Muscle of leg (tissue), 11 donors: Measurements from ENCODE around the gene RNF123. TPM values are rescaled to one million over a fixed set of nuclear protein-coding genes. Genes with fewer than 3 reads are reported as not detected.
"Not testable (repeated sequence)": the region's sequence is repeated elsewhere in the genome, so short reads cannot be mapped to it uniquely, and the experiment has no call there.

Experiments used
- DNase-seq: peaks from one replicate; pipeline ENCODE4 v3.0.0; 2013
- H3K27ac ChIP-seq: one replicate; pipeline ENCODE4 v1.5.1; 2013; ENCODE audit warnings: mild to moderate bottlenecking, low read length, control low read depth
- H3K27me3 ChIP-seq: one replicate; pipeline ENCODE4 v1.6.1; 2013; ENCODE audit warnings: low read length; ENCODE audit not compliant: control insufficient read depth, insufficient read depth
- H3K36me3 ChIP-seq: one replicate; pipeline ENCODE4 v1.6.1; 2013; ENCODE audit warnings: low read length; ENCODE audit not compliant: control insufficient read depth, insufficient read depth
- H3K4me1 ChIP-seq: one replicate; pipeline ENCODE4 v1.6.1; 2013; ENCODE audit warnings: low read length; ENCODE audit not compliant: control insufficient read depth, insufficient read depth
- H3K4me3 ChIP-seq: one replicate; pipeline ENCODE4 v1.5.1; 2013; ENCODE audit warnings: low read length, control low read depth
- H3K9me3 ChIP-seq: replicated peaks from 2 replicates; pipeline ENCODE4 v1.6.1; 2013; ENCODE audit warnings: low read depth, low read length; ENCODE audit not compliant: control insufficient read depth
- WGBS: methylation state at CpG from one replicate; pipeline ENCODE4 v1.1.5; 2013; ENCODE audit warnings: missing lambda C conversion rate; ENCODE audit not compliant: insufficient coverage; 5-methylcytosine and 5-hydroxymethylcytosine counted together
- polyA plus RNA-seq, 8 donors: library from polyadenylated mRNA; unstranded; fragments of 120-200 nt; gene quantifications; one replicate each; pipeline versions ENCODE4 v1.2.1 to v1.2.3, GENCODE V29; 2013; ENCODE audit warnings: inconsistent platforms in 1 of 8, low replicate concordance in 1 of 8; ENCODE audit not compliant: insufficient read length in 8 of 8, insufficient read depth in 1 of 8
- total RNA-seq: library from RNA; stranded (reverse); fragments of 120-200 nt; gene quantifications from one replicate; pipeline ENCODE4 v1.2.4, GENCODE V29; 2013

RNF123 gene
- total and polyA plus RNA-seq, 9 donors = 20.4 to 46.5 (median 36.9) TPM

GRCh38 chr3:49687424-49687795 is 1.9 kb upstream of the RNF123 start:
- not testable (repeated sequence) for H3K9me3 ChIP-seq, H3K4me3 ChIP-seq, H3K27ac ChIP-seq, DNase-seq
- Histone ChIP-seq H3K36me3 (peaks cover 21% of the 10 kb centered on the region), H3K27me3 (peaks cover 32% of the 10 kb centered on the region), H3K4me1 (peaks cover 26% of the 10 kb centered on the region)
- 89% methylated on average over 6 of the region's 12 CpGs for WGBS

GRCh38 chr3:49688338-49689045 is 865 bp upstream of the RNF123 start:
- Histone ChIP-seq H3K27ac (peak overlapping the region; percentile 36), H3K4me1 (peaks cover 28% of the 10 kb centered on the region), H3K27me3 (peaks cover 30% of the 10 kb centered on the region), H3K4me3 (peak overlapping the region; percentile 98), H3K36me3 (peaks cover 10% of the 10 kb centered on the region)
- WGBS = 81% methylated on average over 4 of the region's 7 CpGs
- DNase-seq, H3K9me3 ChIP-seq: not testable (repeated sequence)

- not testable (repeated sequence) for DNase-seq, H3K9me3 ChIP-seq, H3K36me3 ChIP-seq
- 4% methylated on average over 2 of the region's 16 CpGs for WGBS
- Histone ChIP-seq H3K4me3 (peak overlapping the region; percentile 98), H3K4me1 (peaks cover 37% of the 10 kb centered on the region), H3K27ac (peak overlapping the region; percentile 24), H3K27me3 (peaks cover 22% of the 10 kb centered on the region)
Observed at GRCh38 chr3:49689908-49690624, 709 bp downstream of the RNF123 start.

- DNase-seq, H3K27ac ChIP-seq, H3K36me3 ChIP-seq, H3K9me3 ChIP-seq, H3K4me3 ChIP-seq: not testable (repeated sequence)
- H3K4me1 ChIP-seq = peaks cover 42% of the 10 kb centered on the region
- 86% methylated on average over 2 of the region's 3 CpGs for WGBS
- H3K27me3 ChIP-seq = peaks cover 16% of the 10 kb centered on the region
Observed at GRCh38 chr3:49690856-49691255, 1.5 kb downstream of the RNF123 start.

- not testable (repeated sequence) for H3K9me3 ChIP-seq, H3K4me3 ChIP-seq, H3K36me3 ChIP-seq, H3K27ac ChIP-seq, DNase-seq
- 81% methylated on average over 2 of the region's 3 CpGs for WGBS
- H3K4me1 ChIP-seq = peaks cover 39% of the 10 kb centered on the region
- H3K27me3 ChIP-seq = peaks cover 11% of the 10 kb centered on the region
Observed at GRCh38 chr3:49691481-49691880, 2.1 kb downstream of the RNF123 start.

- peaks cover 30% of the 10 kb centered on the region for H3K4me1 ChIP-seq
- 45% methylated on average over 4 of the region's 6 CpGs for WGBS
- H3K27ac ChIP-seq = peak overlapping the region; percentile 85
Observed at GRCh38 chr3:49694409-49695070, 5.2 kb downstream of the RNF123 start.

GRCh38 chr3:49695350-49696015 is 6.1 kb downstream of the RNF123 start:
- not testable (repeated sequence) for H3K27me3 ChIP-seq, H3K4me3 ChIP-seq, DNase-seq, H3K9me3 ChIP-seq
- H3K27ac ChIP-seq = peak overlapping the region; percentile 85
- H3K4me1 ChIP-seq = peaks cover 25% of the 10 kb centered on the region
- H3K36me3 ChIP-seq = peaks cover 31% of the 10 kb centered on the region
- no CpG with 5 or more reads among the region's 4 CpGs for WGBS

More at GRCh38 chr3:49694409-49695070, 5.2 kb downstream of the RNF123 start:
- not testable (repeated sequence) for H3K9me3 ChIP-seq, H3K4me3 ChIP-seq, H3K27me3 ChIP-seq
- H3K36me3 ChIP-seq = peaks cover 22% of the 10 kb centered on the region
- peak; percentile 61 for DNase-seq

- no peak overlapping the region for H3K4me3 ChIP-seq
- no peak overlapping the region for H3K27ac ChIP-seq
- H3K36me3 ChIP-seq = peaks cover 70% of the 10 kb centered on the region
- no peaks in the 10 kb centered on the region for H3K27me3 ChIP-seq
- H3K9me3 ChIP-seq = no peaks in the 10 kb centered on the region
- H3K4me1 ChIP-seq = peaks cover 10% of the 10 kb centered on the region
- DNase-seq = no peak
- 82% methylated on average over 9 of the region's 16 CpGs for WGBS
Observed at GRCh38 chr3:49699281-49699979, 10.1 kb downstream of the RNF123 start.

GRCh38 chr3:49700014-49700413 is 10.7 kb downstream of the RNF123 start:
- peaks cover 6% of the 10 kb centered on the region for H3K4me1 ChIP-seq
- no peak overlapping the region for H3K4me3 ChIP-seq
- 87% methylated on average over 8 of the region's 8 CpGs for WGBS
- no peak overlapping the region for H3K27ac ChIP-seq
- DNase-seq = no peak
- H3K9me3 ChIP-seq = no peaks in the 10 kb centered on the region
- no peaks in the 10 kb centered on the region for H3K27me3 ChIP-seq
- H3K36me3 ChIP-seq = peaks cover 76% of the 10 kb centered on the region
